ENCODE measurements around the gene CUL2.
"Not testable (repeated sequence)": the region's sequence is repeated elsewhere in the genome, so short reads cannot be mapped to it uniquely, and the experiment has no call there.

DNA sequence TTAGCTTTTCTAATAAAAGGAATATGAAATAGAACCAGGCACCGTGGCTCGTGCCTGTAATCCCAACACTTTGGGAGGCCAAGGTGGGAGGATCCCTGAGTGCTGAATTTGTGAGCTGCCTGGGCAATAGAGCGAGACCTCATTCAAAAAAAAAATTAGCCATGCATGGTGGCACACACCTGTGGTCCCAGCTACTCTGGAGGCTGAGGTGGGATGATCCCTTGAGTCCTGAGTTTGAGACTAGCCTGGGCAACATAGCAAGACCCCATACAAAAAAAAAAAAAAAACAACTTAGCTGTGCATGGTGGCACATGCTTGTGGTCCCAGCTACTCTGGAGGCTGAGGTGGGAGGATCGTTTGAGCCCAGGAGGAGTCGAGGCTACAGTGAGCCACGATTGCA lies 44.9 kb downstream of the CUL2 start:
- not testable (repeated sequence) for TF ChIP-seq POLR2AphosphoS5 (IDR thresholded peaks at IDR 0.05; ENCODE audit: low read depth, low read length); NFIC (IDR thresholded peaks at IDR 0.05; ENCODE audit: borderline replicate concordance); RXRA (IDR thresholded peaks at IDR 0.05; ENCODE audit: borderline replicate concordance, low read depth)
- TF ChIP-seq, protein P1, sequence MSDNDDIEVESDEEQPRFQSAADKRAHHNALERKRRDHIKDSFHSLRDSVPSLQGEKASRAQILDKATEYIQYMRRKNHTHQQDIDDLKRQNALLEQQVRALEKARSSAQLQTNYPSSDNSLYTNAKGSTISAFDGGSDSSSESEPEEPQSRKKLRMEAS (IDR thresholded peaks at IDR 0.05; ENCODE audit: low read depth), result not testable (repeated sequence)
- TF ChIP-seq, protein P2, sequence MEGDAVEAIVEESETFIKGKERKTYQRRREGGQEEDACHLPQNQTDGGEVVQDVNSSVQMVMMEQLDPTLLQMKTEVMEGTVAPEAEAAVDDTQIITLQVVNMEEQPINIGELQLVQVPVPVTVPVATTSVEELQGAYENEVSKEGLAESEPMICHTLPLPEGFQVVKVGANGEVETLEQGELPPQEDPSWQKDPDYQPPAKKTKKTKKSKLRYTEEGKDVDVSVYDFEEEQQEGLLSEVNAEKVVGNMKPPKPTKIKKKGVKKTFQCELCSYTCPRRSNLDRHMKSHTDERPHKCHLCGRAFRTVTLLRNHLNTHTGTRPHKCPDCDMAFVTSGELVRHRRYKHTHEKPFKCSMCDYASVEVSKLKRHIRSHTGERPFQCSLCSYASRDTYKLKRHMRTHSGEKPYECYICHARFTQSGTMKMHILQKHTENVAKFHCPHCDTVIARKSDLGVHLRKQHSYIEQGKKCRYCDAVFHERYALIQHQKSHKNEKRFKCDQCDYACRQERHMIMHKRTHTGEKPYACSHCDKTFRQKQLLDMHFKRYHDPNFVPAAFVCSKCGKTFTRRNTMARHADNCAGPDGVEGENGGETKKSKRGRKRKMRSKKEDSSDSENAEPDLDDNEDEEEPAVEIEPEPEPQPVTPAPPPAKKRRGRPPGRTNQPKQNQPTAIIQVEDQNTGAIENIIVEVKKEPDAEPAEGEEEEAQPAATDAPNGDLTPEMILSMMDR (IDR thresholded peaks at IDR 0.05), result not testable (repeated sequence)

All from SK-N-SH (cell line).